Measurements from ENCODE around the gene PCBP2. TPM values are rescaled to one million over a fixed set of nuclear protein-coding genes. Genes with fewer than 3 reads are reported as not detected.
"Not testable (repeated sequence)": the region's sequence is repeated elsewhere in the genome, so short reads cannot be mapped to it uniquely, and the experiment has no call there.

Gene PCBP2
- total RNA-seq, 1 experiment from 2014 or later = 856 TPM

DNA sequence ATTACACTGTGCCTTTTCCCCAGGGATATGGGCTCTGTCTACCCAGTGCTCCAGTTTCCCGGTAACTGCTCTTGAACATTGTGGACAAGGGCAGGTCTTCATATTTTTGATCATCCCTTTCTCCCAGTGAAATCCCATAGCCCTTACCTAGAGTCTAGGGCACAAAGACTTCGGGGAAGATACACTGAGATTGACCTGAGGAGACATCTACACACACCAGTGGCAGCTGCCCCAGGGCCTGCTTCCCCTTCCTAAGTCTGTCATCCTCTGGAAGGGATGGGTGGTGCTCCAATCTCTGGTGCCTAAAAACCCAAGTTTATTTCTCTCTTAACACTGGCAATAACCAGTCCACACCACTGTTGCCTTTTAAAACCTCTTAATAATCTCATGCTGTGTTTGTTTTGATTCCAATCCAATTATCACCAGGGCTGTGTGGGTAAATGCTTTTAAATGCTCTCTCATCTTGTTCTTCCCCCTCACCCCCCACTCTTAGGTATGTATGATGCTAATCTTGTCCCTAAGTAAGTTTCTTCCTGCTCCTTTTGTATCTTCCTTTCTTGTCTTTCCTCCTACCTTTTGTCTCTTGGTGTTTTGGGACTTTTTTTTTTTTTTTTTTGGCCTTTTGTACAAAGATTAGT is 36.0 kb upstream of the PCBP2 start:
- peaks cover 18 to 29% of the 10 kb centered on the region in 2 experiments for H3K4me1 ChIP-seq (ENCODE audit: control insufficient read depth in 1 of 2, insufficient read depth in 2 of 2, low read length in 2 of 2)
- H4K20me1 ChIP-seq (ENCODE audit: insufficient read depth); H3K4me3 ChIP-seq (replicated peaks in 1 of 2; ENCODE audit: low read depth in 1 of 2, low read length in 2 of 2); H3K9me2 ChIP-seq (ENCODE audit: insufficient read depth); H3K27me3 ChIP-seq (ENCODE audit: insufficient read depth, low read length); BruUV-seq (replicated peaks); intact Hi-C loops (cut with micrococcal nuclease); H3K27ac ChIP-seq (ENCODE audit: low read depth, low read length); H3K4me2 ChIP-seq (ENCODE audit: low read length); H3K79me2 ChIP-seq (ENCODE audit: insufficient read depth, low read length); H3K9ac ChIP-seq (ENCODE audit: low read length); RAD21 ChIA-PET (ENCODE audit: low non-redundant PET in 1 of 2, low total read pairs in 2 of 2, uncharacterized antibody in 2 of 2, unreplicated experiment in 2 of 2); H3K9me3 ChIP-seq (ENCODE audit: control insufficient read depth in 1 of 2, insufficient read depth in 1 of 2, low read depth in 1 of 2, low read length in 2 of 2); POLR2A ChIA-PET; H2AFZ ChIP-seq (ENCODE audit: low read depth, low read length, poor library complexity, severe bottlenecking); DNase-seq (ENCODE audit: low read depth, low spot score): not testable (repeated sequence)
- 0 out of 2 replicates have a peak, but pooled peaks have one; percentile 9 for ATAC-seq
- peaks cover 16 to 19% of the 10 kb centered on the region in 2 experiments for H3K36me3 ChIP-seq (ENCODE audit: control insufficient read depth in 1 of 2, insufficient read depth in 2 of 2, low read length in 2 of 2)
- CTCF ChIA-PET = interaction anchor here (0.6 to 0.8 kb wide), 2 partner anchors 64 to 92 kb away, joined by 3 read pairs; no protein-coding TSS in a partner anchor

DNA sequence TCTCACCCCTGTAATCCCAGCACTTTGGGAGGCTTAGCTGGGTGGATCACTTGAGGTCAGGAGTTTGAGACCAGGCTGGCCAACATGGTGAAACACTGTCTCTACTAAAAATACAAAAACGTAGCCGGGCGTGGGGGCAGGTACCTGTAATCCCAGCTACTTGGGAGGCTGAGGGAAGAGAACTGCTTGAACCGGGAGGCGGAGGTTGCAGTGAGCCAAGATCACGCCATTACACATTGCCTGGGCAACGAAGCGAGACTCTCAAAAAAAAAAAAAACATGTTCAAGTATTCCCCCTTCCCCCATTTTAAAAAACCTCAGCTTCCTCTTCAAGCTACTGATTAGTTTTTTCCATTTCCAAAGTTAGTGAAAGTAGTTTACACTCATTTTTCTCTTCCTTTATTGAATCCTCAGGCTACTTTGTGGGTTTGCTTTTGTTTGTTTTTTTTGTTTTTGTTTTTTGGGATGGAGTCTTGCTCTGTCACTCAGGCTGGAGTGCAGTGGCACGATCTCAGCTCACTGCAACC is 34.5 kb upstream of the PCBP2 start:
- H3K36me3 ChIP-seq (ENCODE audit: control insufficient read depth in 1 of 2, insufficient read depth in 2 of 2, low read length in 2 of 2); H3K27ac ChIP-seq (ENCODE audit: low read depth, low read length); H3K27me3 ChIP-seq (ENCODE audit: insufficient read depth, low read length); H2AFZ ChIP-seq (ENCODE audit: low read depth, low read length, poor library complexity, severe bottlenecking); ATAC-seq; BruUV-seq (replicated peaks); RAD21 ChIA-PET (ENCODE audit: low non-redundant PET in 1 of 2, low total read pairs in 2 of 2, uncharacterized antibody in 2 of 2, unreplicated experiment in 2 of 2); H3K9ac ChIP-seq (ENCODE audit: low read length); H3K4me3 ChIP-seq (replicated peaks in 1 of 2; ENCODE audit: low read depth in 1 of 2, low read length in 2 of 2); H3K9me3 ChIP-seq (ENCODE audit: control insufficient read depth in 1 of 2, insufficient read depth in 1 of 2, low read depth in 1 of 2, low read length in 2 of 2); H3K4me2 ChIP-seq (ENCODE audit: low read length); DNase-seq (ENCODE audit: low read depth, low spot score); H3K9me2 ChIP-seq (ENCODE audit: insufficient read depth); intact Hi-C loops (cut with micrococcal nuclease); H4K20me1 ChIP-seq (ENCODE audit: insufficient read depth); H3K79me2 ChIP-seq (ENCODE audit: insufficient read depth, low read length): not testable (repeated sequence)
- ChIA-PET CTCF (interaction anchor here (1.3 to 2.2 kb wide), 3 partner anchors 36 to 96 kb away, joined by 4 to 8 read pairs (median 5); partner anchors contain the start of gene AAAS), POLR2A (interaction anchor here (1.5 kb wide), 1 partner anchor 20 kb away, joined by 3 read pairs; no protein-coding TSS in a partner anchor)
- peaks cover 20 to 26% of the 10 kb centered on the region in 2 experiments for H3K4me1 ChIP-seq (ENCODE audit: control insufficient read depth in 1 of 2, insufficient read depth in 2 of 2, low read length in 2 of 2)
